ENCODE data around the gene ESPL1. TPM values are rescaled to one million over a fixed set of nuclear protein-coding genes. Genes with fewer than 3 reads are reported as not detected.
"Not testable (repeated sequence)": the region's sequence is repeated elsewhere in the genome, so short reads cannot be mapped to it uniquely, and the experiment has no call there.

ESPL1 gene
- polyA plus RNA-seq, 3 donors: 11.6 to 13.0 (median 12.5) TPM

- DNase-seq (ENCODE audit: extremely low read depth in 1 of 11, low read depth in 9 of 11, low spot score in 4 of 11): no peak
Measured at GRCh38 chr12:53326460-53327185, 58.5 kb downstream of the ESPL1 start.

GRCh38 chr12:53327435-53328042 is 59.4 kb downstream of the ESPL1 start:
- no peak for DNase-seq (ENCODE audit: extremely low read depth in 1 of 11, low read depth in 9 of 11, low spot score in 4 of 11)

DNA sequence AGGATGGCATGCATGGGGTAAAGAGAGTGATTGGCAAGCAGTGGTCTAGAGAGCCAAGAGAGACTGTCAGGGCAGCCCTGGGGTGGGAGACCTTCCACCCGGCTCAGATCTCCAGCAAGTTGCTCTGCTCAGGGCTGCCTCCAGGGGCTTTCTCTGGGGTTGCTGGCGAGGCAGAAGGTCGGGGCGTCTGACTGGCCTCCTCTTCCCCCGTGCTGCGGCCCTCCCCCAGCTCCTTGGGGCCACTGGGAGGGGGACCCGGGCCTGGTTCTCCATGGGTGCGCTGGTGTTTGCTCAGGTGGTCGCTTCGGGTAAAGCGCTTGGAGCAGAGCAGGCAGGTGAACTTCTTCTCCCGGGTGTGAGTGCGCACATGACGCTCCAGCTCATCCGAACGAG is 59.9 kb downstream of the ESPL1 start:
- no peak for DNase-seq (ENCODE audit: extremely low read depth in 1 of 11, low read depth in 9 of 11, low spot score in 4 of 11)

GRCh38 chr12:53330671-53331070 is 62.6 kb downstream of the ESPL1 start:
- no peak for DNase-seq (ENCODE audit: extremely low read depth in 1 of 11, low read depth in 9 of 11, low spot score in 4 of 11)

- DNase-seq (ENCODE audit: extremely low read depth in 1 of 11, low read depth in 9 of 11, low spot score in 4 of 11): not testable (repeated sequence)
Measured at GRCh38 chr12:53332339-53332738, 64.2 kb downstream of the ESPL1 start.

GRCh38 chr12:53332744-53333143 is 64.6 kb downstream of the ESPL1 start:
- no peak for DNase-seq (ENCODE audit: extremely low read depth in 1 of 11, low read depth in 9 of 11, low spot score in 4 of 11)

GRCh38 chr12:53333289-53333688 is 65.2 kb downstream of the ESPL1 start:
- no peak for DNase-seq (ENCODE audit: extremely low read depth in 1 of 11, low read depth in 9 of 11, low spot score in 4 of 11)

GRCh38 chr12:53333845-53334244 is 65.7 kb downstream of the ESPL1 start:
- DNase-seq (ENCODE audit: extremely low read depth in 1 of 11, low read depth in 9 of 11, low spot score in 4 of 11): no peak

- DNase-seq (ENCODE audit: extremely low read depth in 1 of 11, low read depth in 9 of 11, low spot score in 4 of 11): no peak
Measured at GRCh38 chr12:53334822-53335221, 66.7 kb downstream of the ESPL1 start.

- no peak for DNase-seq (ENCODE audit: extremely low read depth in 1 of 11, low read depth in 9 of 11, low spot score in 4 of 11)
Measured at GRCh38 chr12:53336181-53336681, 68.1 kb downstream of the ESPL1 start, which contains the start of gene SP7. TSS of gene SP7 (minus strand) at chr12:53336354. CDS start at chr12:53335646, 708 bp downstream.

DNA sequence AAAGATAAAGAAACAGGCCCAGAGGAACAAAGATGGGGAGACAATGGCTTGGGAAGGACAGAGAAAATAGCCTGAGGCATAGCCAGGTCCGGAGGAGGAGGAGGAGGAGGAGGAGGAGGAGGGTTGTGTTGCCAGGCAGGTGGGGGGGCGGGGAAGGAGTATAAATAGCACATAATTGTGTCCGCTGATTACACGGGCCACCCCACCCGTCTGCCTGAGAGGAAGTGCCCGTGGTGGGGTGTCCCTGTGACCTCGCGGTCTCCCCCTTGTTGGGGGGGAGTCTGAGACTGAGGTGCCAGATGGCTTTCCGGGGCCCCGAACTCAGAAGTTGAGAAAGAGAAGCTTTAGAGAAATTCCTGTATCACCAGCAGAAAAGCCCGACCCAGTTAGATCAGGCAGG is 69.9 kb downstream of the ESPL1 start:
- DNase-seq (ENCODE audit: extremely low read depth in 1 of 11, low read depth in 9 of 11, low spot score in 4 of 11): no peak

- no peak for DNase-seq (ENCODE audit: extremely low read depth in 1 of 11, low read depth in 9 of 11, low spot score in 4 of 11)
Measured at GRCh38 chr12:53338916-53339315, 70.8 kb downstream of the ESPL1 start.

- no peak for DNase-seq (ENCODE audit: extremely low read depth in 1 of 11, low read depth in 9 of 11, low spot score in 4 of 11)
Measured at GRCh38 chr12:53340398-53340797, 72.3 kb downstream of the ESPL1 start.

Other genes with a start within 250 kb of the ESPL1 start
- 100 to 1,000 TPM in 2 of 3 donors, 10 to 100 TPM in 1; 94.1 to 144 (median 111) TPM for gene TNS2, start 218.2 kb upstream of the ESPL1 start, polyA plus RNA-seq (ENCODE audit: insufficient read length in 3 of 3)
- gene SPRYD3, start 188.9 kb upstream of the ESPL1 start, polyA plus RNA-seq (ENCODE audit: insufficient read length in 3 of 3): 10 to 100 TPM; 15.1 to 20.2 (median 17.1) TPM
- 10 to 100 TPM; 12.8 to 24.2 (median 14.2) TPM for gene IGFBP6, start 170.6 kb upstream of the ESPL1 start, polyA plus RNA-seq (ENCODE audit: insufficient read length in 3 of 3)
- gene SOAT2, start 164.8 kb upstream of the ESPL1 start, polyA plus RNA-seq (ENCODE audit: insufficient read length in 3 of 3): 1 to 10 TPM; 2.0 to 2.3 (median 2.1) TPM
- 10 to 100 TPM; 73.3 to 78.5 (median 74.5) TPM for gene ZNF740, start 87.6 kb upstream of the ESPL1 start, polyA plus RNA-seq (ENCODE audit: insufficient read length in 3 of 3)
- gene CSAD, start 87.4 kb upstream of the ESPL1 start, polyA plus RNA-seq (ENCODE audit: insufficient read length in 3 of 3): 100 to 1,000 TPM in 1 of 3 donors, 10 to 100 TPM in 2; 44.3 to 111 (median 47.0) TPM
- 1 to 10 TPM; 1.4 to 2.3 (median 1.5) TPM for gene ITGB7, start 61.0 kb upstream of the ESPL1 start, polyA plus RNA-seq (ENCODE audit: insufficient read length in 3 of 3)
- gene RARG, start 36.1 kb upstream of the ESPL1 start, polyA plus RNA-seq (ENCODE audit: insufficient read length in 3 of 3): 10 to 100 TPM; 28.4 to 36.6 (median 31.4) TPM
- gene PFDN5, start 27.2 kb downstream of the ESPL1 start, polyA plus RNA-seq (ENCODE audit: insufficient read length in 3 of 3): 100 to 1,000 TPM; 594 to 736 (median 735) TPM
- 10 to 100 TPM; 45.0 to 57.6 (median 53.7) TPM for gene MYG1, start 31.4 kb downstream of the ESPL1 start, polyA plus RNA-seq (ENCODE audit: insufficient read length in 3 of 3)
- 10 to 100 TPM; 78.6 to 96.1 (median 82.0) TPM for gene AAAS, start 53.3 kb downstream of the ESPL1 start, polyA plus RNA-seq (ENCODE audit: insufficient read length in 3 of 3)
- under 1 TPM in 2 of 3 donors, not detected in 1; 0.20 to 0.23 TPM for gene SP7, start 68.1 kb downstream of the ESPL1 start, polyA plus RNA-seq (ENCODE audit: insufficient read length in 3 of 3)
- 10 to 100 TPM; 74.4 to 86.0 (median 83.6) TPM for gene SP1, start 111.9 kb downstream of the ESPL1 start, polyA plus RNA-seq (ENCODE audit: insufficient read length in 3 of 3)
- gene AMHR2, start 155.6 kb downstream of the ESPL1 start, polyA plus RNA-seq (ENCODE audit: insufficient read length in 3 of 3): under 1 TPM; 0.26 to 0.30 (median 0.29) TPM
- gene PRR13, start 173.4 kb downstream of the ESPL1 start, polyA plus RNA-seq (ENCODE audit: insufficient read length in 3 of 3): 100 to 1,000 TPM; 164 to 186 (median 169) TPM
- 1,000 to 10,000 TPM; 1,105 to 1,163 (median 1,124) TPM for gene PCBP2, start 183.8 kb downstream of the ESPL1 start, polyA plus RNA-seq (ENCODE audit: insufficient read length in 3 of 3)
- gene MAP3K12, start 231.2 kb downstream of the ESPL1 start, polyA plus RNA-seq (ENCODE audit: insufficient read length in 3 of 3): 10 to 100 TPM; 25.6 to 42.5 (median 26.1) TPM
- 10 to 100 TPM; 43.4 to 54.1 (median 49.4) TPM for gene TARBP2, start 233.0 kb downstream of the ESPL1 start, polyA plus RNA-seq (ENCODE audit: insufficient read length in 3 of 3)
- gene NPFF, start 239.2 kb downstream of the ESPL1 start, polyA plus RNA-seq (ENCODE audit: insufficient read length in 3 of 3): under 1 TPM; 0.47 to 1.00 (median 0.81) TPM